ENCODE measurements around the gene CHURC1. TPM values are rescaled to one million over a fixed set of nuclear protein-coding genes. Genes with fewer than 3 reads are reported as not detected.
"Not testable (repeated sequence)": the region's sequence is repeated elsewhere in the genome, so short reads cannot be mapped to it uniquely, and the experiment has no call there.

The CHURC1 gene
- total RNA-seq, 1 donor from 2014 or later, result 38.6 TPM

- no peak for ATAC-seq
Measured at GRCh38 chr14:64910847-64911495, 3.3 kb upstream of the CHURC1 start.

- ATAC-seq, result no peak
Measured at GRCh38 chr14:64912261-64912660, 2.0 kb upstream of the CHURC1 start.

GRCh38 chr14:64913477-64913876, 778 bp upstream of the CHURC1 start:
- not testable (repeated sequence) for ATAC-seq

- no peak for ATAC-seq
Measured at GRCh38 chr14:64915029-64915424, 772 bp downstream of the CHURC1 start.

- no peak for ATAC-seq
Measured at GRCh38 chr14:64915797-64916196, 1.5 kb downstream of the CHURC1 start.

GRCh38 chr14:64918216-64918615, 4.0 kb downstream of the CHURC1 start:
- no peak for ATAC-seq

GRCh38 chr14:64919215-64919614, 5.0 kb downstream of the CHURC1 start:
- ATAC-seq, result no peak

GRCh38 chr14:64919618-64920017, 5.4 kb downstream of the CHURC1 start:
- ATAC-seq, result no peak

- no peak for ATAC-seq
Measured at GRCh38 chr14:64920465-64920864, 6.2 kb downstream of the CHURC1 start.

- no peak for ATAC-seq
Measured at GRCh38 chr14:64923015-64923414, 8.8 kb downstream of the CHURC1 start.

GRCh38 chr14:64926398-64926995, 12.2 kb downstream of the CHURC1 start:
- ATAC-seq, result no peak

- no peak for ATAC-seq
Measured at GRCh38 chr14:64927031-64927430, 12.8 kb downstream of the CHURC1 start.

- ATAC-seq, result no peak
Measured at GRCh38 chr14:64928239-64929013, 14.2 kb downstream of the CHURC1 start.

- no peak for ATAC-seq
Measured at GRCh38 chr14:64929014-64929359, 14.7 kb downstream of the CHURC1 start.

GRCh38 chr14:64930085-64930843, 16.0 kb downstream of the CHURC1 start:
- ATAC-seq, result no peak

- ATAC-seq, result no peak
Measured at GRCh38 chr14:64931123-64931522, 16.9 kb downstream of the CHURC1 start.

- ATAC-seq, result no peak
Measured at GRCh38 chr14:64932231-64932630, 18.0 kb downstream of the CHURC1 start.

GRCh38 chr14:64934338-64934929, 20.2 kb downstream of the CHURC1 start:
- no peak for ATAC-seq

- no peak for ATAC-seq
Measured at GRCh38 chr14:64935508-64935907, 21.3 kb downstream of the CHURC1 start.

GRCh38 chr14:64937171-64937820, 23.0 kb downstream of the CHURC1 start:
- ATAC-seq, result no peak

GRCh38 chr14:64937821-64938193, 23.6 kb downstream of the CHURC1 start:
- no peak for ATAC-seq

Data from esophagus mucosa (tissue), 1 donor.